Measurements from ENCODE around the gene KCNJ3.

The KCNJ3 gene

DNA sequence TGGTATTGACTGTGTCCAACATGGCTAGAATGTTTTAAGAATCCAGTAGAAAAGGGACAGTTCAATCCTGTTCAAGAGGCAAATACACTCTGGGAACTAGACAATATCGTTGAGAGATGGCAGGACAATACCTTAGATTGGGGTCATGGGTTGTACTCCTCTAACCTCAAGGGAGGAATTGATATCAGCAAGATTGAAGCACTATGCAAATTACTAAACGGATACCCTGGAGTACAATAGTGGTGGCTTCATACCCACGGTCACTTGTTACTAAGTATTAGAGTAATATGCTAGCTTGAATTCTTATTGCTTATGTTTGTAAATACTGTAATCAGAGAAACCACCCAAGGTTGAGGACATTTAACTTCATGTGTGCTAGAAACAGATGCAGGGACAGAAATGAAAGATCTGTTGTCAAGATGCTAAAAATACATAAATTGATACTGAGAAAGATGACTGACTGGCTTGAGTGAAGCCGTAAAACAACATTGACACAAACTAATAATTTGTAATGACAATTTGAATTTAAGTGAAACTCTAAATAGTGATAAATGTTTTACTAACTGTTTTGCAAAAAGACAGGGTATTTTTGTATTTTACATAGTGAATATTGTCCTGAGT is 73.3 kb downstream of the KCNJ3 start:
- Histone ChIP-seq H3K4me2 (ENCODE audit: low read length, poor library complexity, severe bottlenecking) (no peak overlapping the region), H3K36me3 (ENCODE audit: control insufficient read depth in 1 of 2, insufficient read depth in 2 of 2, low read depth in 1 of 2, low read length in 2 of 2) (no peaks in the 10 kb centered on the region), H2BK120ac (ENCODE audit: low read depth, low read length) (no peak overlapping the region), H3K9ac (ENCODE audit: low read length) (no peak overlapping the region), H2BK5ac (ENCODE audit: low read depth, low read length, poor library complexity, severe bottlenecking) (no peak overlapping the region), H3K23ac (ENCODE audit: low read length in 2 of 2) (no peak overlapping the region), H3K14ac (ENCODE audit: low read length in 2 of 2) (no peak overlapping the region), H2BK12ac (ENCODE audit: low read length in 2 of 2) (no peak overlapping the region), H3K18ac (ENCODE audit: low read depth in 1 of 2, low read length in 2 of 2) (no peak overlapping the region), H4K8ac (ENCODE audit: low read length) (no peak overlapping the region), H2BK15ac (ENCODE audit: low read depth, poor library complexity, severe bottlenecking) (no peak overlapping the region), H3K4me3 (ENCODE audit: insufficient read depth in 1 of 2, low read depth in 1 of 2, low read length in 2 of 2) (no peak overlapping the region), H4K91ac (ENCODE audit: low read length) (no peak overlapping the region), H3K9me3 (ENCODE audit: control insufficient read depth, low read length) (no peaks in the 10 kb centered on the region), H2AK5ac (ENCODE audit: low read length, severe bottlenecking) (no peak overlapping the region), H3K79me1 (replicated peaks; ENCODE audit: low read length, poor library complexity, severe bottlenecking) (no peaks in the 10 kb centered on the region), H2AFZ (ENCODE audit: low read depth, low read length) (no peak overlapping the region), H3K4me1 (ENCODE audit: control insufficient read depth, insufficient read depth, low read depth, low read length) (no peaks in the 10 kb centered on the region), H3K27ac (ENCODE audit: low read length, poor library complexity, severe bottlenecking) (no peak overlapping the region), H3K4ac (ENCODE audit: low read depth in 1 of 2, low read length in 2 of 2) (no peak overlapping the region), H3K27me3 (ENCODE audit: control insufficient read depth in 1 of 2, insufficient read depth in 1 of 2, low read length in 2 of 2) (no peaks in the 10 kb centered on the region)
- DNase-seq: no peak
- WGBS: 85% methylated on average over 3 of the region's 4 CpGs

DNA sequence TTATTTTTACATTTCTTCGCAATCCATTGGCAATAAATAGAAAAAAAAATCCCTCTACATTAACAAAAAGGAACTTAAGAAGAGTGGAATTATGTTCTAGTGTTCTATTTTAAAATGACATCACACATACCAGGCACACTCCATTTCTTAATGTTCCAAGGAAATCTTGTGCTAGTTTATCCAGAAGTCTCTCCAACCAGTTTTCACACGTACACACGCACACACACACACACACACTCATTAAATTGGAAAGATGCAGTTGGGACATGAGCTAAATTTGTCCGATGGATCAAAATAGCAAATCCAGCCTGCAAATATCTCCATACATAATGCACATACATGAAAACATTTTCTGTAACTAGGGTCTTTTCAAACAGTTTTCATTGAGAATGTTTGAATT is 78.3 kb downstream of the KCNJ3 start:
- no peak overlapping the region for H3K4me3 ChIP-seq (ENCODE audit: insufficient read depth in 1 of 2, low read depth in 1 of 2, low read length in 2 of 2)
- H3K4me2 ChIP-seq (ENCODE audit: low read length, poor library complexity, severe bottlenecking): no peak overlapping the region
- H4K8ac ChIP-seq (ENCODE audit: low read length): no peak overlapping the region
- H3K36me3 ChIP-seq (ENCODE audit: control insufficient read depth in 1 of 2, insufficient read depth in 2 of 2, low read depth in 1 of 2, low read length in 2 of 2): no peaks in the 10 kb centered on the region
- H2BK5ac ChIP-seq (ENCODE audit: low read depth, low read length, poor library complexity, severe bottlenecking): no peak overlapping the region
- no peak overlapping the region for H3K4ac ChIP-seq (ENCODE audit: low read depth in 1 of 2, low read length in 2 of 2)
- H4K91ac ChIP-seq (ENCODE audit: low read length): no peak overlapping the region
- H3K9me3 ChIP-seq (ENCODE audit: control insufficient read depth, low read length): no peaks in the 10 kb centered on the region
- H3K79me1 ChIP-seq (replicated peaks; ENCODE audit: low read length, poor library complexity, severe bottlenecking): no peaks in the 10 kb centered on the region
- WGBS: 24% methylated on average over 2 of the region's 4 CpGs
- H2BK12ac ChIP-seq (ENCODE audit: low read length in 2 of 2): no peak overlapping the region
- no peak overlapping the region for H2BK15ac ChIP-seq (ENCODE audit: low read depth, poor library complexity, severe bottlenecking)
- no peak overlapping the region for H3K23ac ChIP-seq (ENCODE audit: low read length in 2 of 2)
- no peak for DNase-seq
- H2BK120ac ChIP-seq (ENCODE audit: low read depth, low read length): no peak overlapping the region
- H3K4me1 ChIP-seq (ENCODE audit: control insufficient read depth, insufficient read depth, low read depth, low read length): no peaks in the 10 kb centered on the region
- H2AK5ac ChIP-seq (ENCODE audit: low read length, severe bottlenecking): no peak overlapping the region
- no peaks in the 10 kb centered on the region for H3K27me3 ChIP-seq (ENCODE audit: control insufficient read depth in 1 of 2, insufficient read depth in 1 of 2, low read length in 2 of 2)
- no peak overlapping the region for H3K27ac ChIP-seq (ENCODE audit: low read length, poor library complexity, severe bottlenecking)
- no peak overlapping the region for H3K14ac ChIP-seq (ENCODE audit: low read length in 2 of 2)
- no peak overlapping the region for H3K9ac ChIP-seq (ENCODE audit: low read length)
- H2AFZ ChIP-seq (ENCODE audit: low read depth, low read length): no peak overlapping the region
- no peak overlapping the region for H3K18ac ChIP-seq (ENCODE audit: low read depth in 1 of 2, low read length in 2 of 2)

DNA sequence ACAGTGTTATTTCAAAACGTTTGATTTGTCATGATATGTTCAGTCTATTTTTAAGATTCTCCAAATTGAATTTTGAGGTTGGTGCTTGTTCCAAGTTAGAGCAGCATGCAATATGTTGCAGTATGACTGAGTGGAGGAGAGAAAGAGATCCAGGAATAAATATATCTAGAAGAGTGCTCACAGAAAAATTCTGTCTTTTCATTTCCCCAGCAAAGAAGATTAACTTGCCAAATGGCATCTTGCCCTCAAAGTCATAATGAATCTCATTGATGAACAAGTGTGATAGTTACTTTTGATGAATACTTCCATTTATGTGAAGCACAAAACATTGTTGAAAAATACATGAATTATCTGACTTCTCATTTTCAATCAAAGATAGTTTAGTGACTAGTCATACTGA is 95.9 kb downstream of the KCNJ3 start:
- H4K8ac ChIP-seq (ENCODE audit: low read length): no peak overlapping the region
- no peaks in the 10 kb centered on the region for H3K79me1 ChIP-seq (replicated peaks; ENCODE audit: low read length, poor library complexity, severe bottlenecking)
- DNase-seq: no peak
- H4K91ac ChIP-seq (ENCODE audit: low read length): no peak overlapping the region
- WGBS: 80% methylated on average over 1 of the region's 1 CpG
- no peak overlapping the region for H2BK12ac ChIP-seq (ENCODE audit: low read length in 2 of 2)
- H3K27ac ChIP-seq (ENCODE audit: low read length, poor library complexity, severe bottlenecking): no peak overlapping the region
- H2BK15ac ChIP-seq (ENCODE audit: low read depth, poor library complexity, severe bottlenecking): no peak overlapping the region
- no peak overlapping the region for H3K4ac ChIP-seq (ENCODE audit: low read depth in 1 of 2, low read length in 2 of 2)
- H3K4me3 ChIP-seq (ENCODE audit: insufficient read depth in 1 of 2, low read depth in 1 of 2, low read length in 2 of 2): no peak overlapping the region
- no peak overlapping the region for H3K14ac ChIP-seq (ENCODE audit: low read length in 2 of 2)
- H3K36me3 ChIP-seq (ENCODE audit: control insufficient read depth in 1 of 2, insufficient read depth in 2 of 2, low read depth in 1 of 2, low read length in 2 of 2): no peaks in the 10 kb centered on the region
- H2BK5ac ChIP-seq (ENCODE audit: low read depth, low read length, poor library complexity, severe bottlenecking): no peak overlapping the region
- no peaks in the 10 kb centered on the region for H3K4me1 ChIP-seq (ENCODE audit: control insufficient read depth, insufficient read depth, low read depth, low read length)
- H3K9me3 ChIP-seq (ENCODE audit: control insufficient read depth, low read length): no peaks in the 10 kb centered on the region
- H3K18ac ChIP-seq (ENCODE audit: low read depth in 1 of 2, low read length in 2 of 2): no peak overlapping the region
- H3K4me2 ChIP-seq (ENCODE audit: low read length, poor library complexity, severe bottlenecking): no peak overlapping the region
- H2AFZ ChIP-seq (ENCODE audit: low read depth, low read length): no peak overlapping the region
- H3K27me3 ChIP-seq (ENCODE audit: control insufficient read depth in 1 of 2, insufficient read depth in 1 of 2, low read length in 2 of 2): no peaks in the 10 kb centered on the region
- H2BK120ac ChIP-seq (ENCODE audit: low read depth, low read length): no peak overlapping the region
- H3K23ac ChIP-seq (ENCODE audit: low read length in 2 of 2): no peak overlapping the region
- no peak overlapping the region for H2AK5ac ChIP-seq (ENCODE audit: low read length, severe bottlenecking)
- no peak overlapping the region for H3K9ac ChIP-seq (ENCODE audit: low read length)

DNA sequence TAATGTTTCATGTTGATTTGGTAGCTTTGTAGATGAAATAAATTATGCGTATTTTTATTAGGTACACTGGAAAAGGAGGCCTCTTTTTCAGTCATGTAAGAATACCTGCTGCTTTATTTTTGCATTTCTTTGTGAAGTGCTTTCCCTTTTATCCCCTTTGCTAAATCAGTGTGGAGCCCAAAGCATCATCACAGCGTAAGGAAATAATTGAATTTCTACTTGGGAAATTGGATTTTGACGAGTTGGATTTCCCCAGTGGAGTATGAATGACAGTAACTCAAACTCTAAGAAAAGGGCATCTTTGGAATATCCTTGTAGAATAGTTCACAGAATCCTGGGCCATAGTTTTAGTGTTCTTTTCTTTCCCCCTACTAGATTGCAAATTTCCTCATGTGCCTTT is 97.2 kb downstream of the KCNJ3 start:
- Histone ChIP-seq H2AFZ (ENCODE audit: low read depth, low read length) (no peak overlapping the region), H3K18ac (ENCODE audit: low read depth in 1 of 2, low read length in 2 of 2) (no peak overlapping the region), H3K4me1 (ENCODE audit: control insufficient read depth, insufficient read depth, low read depth, low read length) (no peaks in the 10 kb centered on the region), H2BK12ac (ENCODE audit: low read length in 2 of 2) (no peak overlapping the region), H2BK120ac (ENCODE audit: low read depth, low read length) (no peak overlapping the region), H3K14ac (ENCODE audit: low read length in 2 of 2) (no peak overlapping the region), H3K4me2 (ENCODE audit: low read length, poor library complexity, severe bottlenecking) (no peak overlapping the region), H2BK15ac (ENCODE audit: low read depth, poor library complexity, severe bottlenecking) (no peak overlapping the region), H3K4me3 (ENCODE audit: insufficient read depth in 1 of 2, low read depth in 1 of 2, low read length in 2 of 2) (no peak overlapping the region), H3K36me3 (ENCODE audit: control insufficient read depth in 1 of 2, insufficient read depth in 2 of 2, low read depth in 1 of 2, low read length in 2 of 2) (no peaks in the 10 kb centered on the region), H4K91ac (ENCODE audit: low read length) (no peak overlapping the region), H2AK5ac (ENCODE audit: low read length, severe bottlenecking) (no peak overlapping the region), H4K8ac (ENCODE audit: low read length) (no peak overlapping the region), H3K27ac (ENCODE audit: low read length, poor library complexity, severe bottlenecking) (no peak overlapping the region), H3K4ac (ENCODE audit: low read depth in 1 of 2, low read length in 2 of 2) (no peak overlapping the region), H3K27me3 (ENCODE audit: control insufficient read depth in 1 of 2, insufficient read depth in 1 of 2, low read length in 2 of 2) (no peaks in the 10 kb centered on the region), H3K79me1 (replicated peaks; ENCODE audit: low read length, poor library complexity, severe bottlenecking) (no peaks in the 10 kb centered on the region), H3K9ac (ENCODE audit: low read length) (no peak overlapping the region), H3K23ac (ENCODE audit: low read length in 2 of 2) (no peak overlapping the region), H3K9me3 (ENCODE audit: control insufficient read depth, low read length) (no peaks in the 10 kb centered on the region), H2BK5ac (ENCODE audit: low read depth, low read length, poor library complexity, severe bottlenecking) (no peak overlapping the region)
- no peak for DNase-seq
- WGBS: 65% methylated on average over 3 of the region's 3 CpGs

Data from mesenchymal stem cell (in vitro differentiated cells and primary cell).